Parathyroid adenoma (tissue), 2 donors: ENCODE measurements around the gene MANBA.
"Not testable (repeated sequence)": the region's sequence is repeated elsewhere in the genome, so short reads cannot be mapped to it uniquely, and the experiment has no call there.

Experiments
- H2AFZ ChIP-seq: fragments of 300-600 bp; sonication (generic); one replicate; pipeline ENCODE4 v1.7.0; 2017; ENCODE audit warnings: antibody characterized with exemption, mild to moderate bottlenecking
- H3K27ac ChIP-seq: fragments of 300-600 bp; sonication (generic); one replicate; pipeline ENCODE4 v1.7.0; 2017
- H3K27me3 ChIP-seq: fragments of 300-600 bp; sonication (generic); one replicate; pipeline ENCODE4 v1.7.0; 2017; ENCODE audit warnings: low read length; ENCODE audit not compliant: control insufficient read depth, insufficient read depth
- H3K36me3 ChIP-seq: fragments of 300-600 bp; sonication (generic); one replicate; pipeline ENCODE4 v1.7.0; 2017; ENCODE audit warnings: low read length; ENCODE audit not compliant: control insufficient read depth, insufficient read depth
- H3K4me1 ChIP-seq: fragments of 300-600 bp; sonication (generic); one replicate; pipeline ENCODE4 v1.7.0; 2017; ENCODE audit warnings: control low read depth
- H3K4me2 ChIP-seq: fragments of 300-600 bp; sonication (generic); one replicate; pipeline ENCODE4 v1.7.0; 2017; ENCODE audit warnings: low read length
- H3K4me3 ChIP-seq: fragments of 300-600 bp; sonication (generic); one replicate; pipeline ENCODE4 v1.7.0; 2017; ENCODE audit warnings: low read depth, low read length
- H3K79me2 ChIP-seq: fragments of 300-600 bp; sonication (generic); one replicate; pipeline ENCODE4 v1.7.0; 2017; ENCODE audit warnings: control low read depth
- H3K9ac ChIP-seq: fragments of 300-600 bp; sonication (generic); one replicate; pipeline ENCODE4 v1.7.0; 2017; ENCODE audit warnings: mild to moderate bottlenecking
- H3K9me3 ChIP-seq: fragments of 300-600 bp; sonication (generic); one replicate; pipeline ENCODE4 v1.7.0; 2017; ENCODE audit warnings: low read length; ENCODE audit not compliant: control insufficient read depth
- CTCF ChIP-seq: fragments of 300-600 bp; sonication (generic); IDR thresholded peaks from one replicate; pipeline ENCODE4 v1.7.0; 2017; ENCODE audit warnings: antibody characterized with exemption, mild to moderate bottlenecking
- donor health status: primary hyperparathyroidism.

The MANBA gene

GRCh38 chr4:102717448-102718092 lies 43.2 kb downstream of the MANBA start:
- Histone ChIP-seq H3K27me3 (no peaks in the 10 kb centered on the region), H3K4me3 (no peak overlapping the region), H3K27ac (no peak overlapping the region), H3K9me3 (no peaks in the 10 kb centered on the region), H3K79me2 (no peaks in the 10 kb centered on the region), H3K4me2 (no peak overlapping the region), H3K4me1 (no peaks in the 10 kb centered on the region), H3K9ac (no peak overlapping the region), H2AFZ (no peak overlapping the region), H3K36me3 (no peaks in the 10 kb centered on the region)
- no peak for TF ChIP-seq CTCF

DNA sequence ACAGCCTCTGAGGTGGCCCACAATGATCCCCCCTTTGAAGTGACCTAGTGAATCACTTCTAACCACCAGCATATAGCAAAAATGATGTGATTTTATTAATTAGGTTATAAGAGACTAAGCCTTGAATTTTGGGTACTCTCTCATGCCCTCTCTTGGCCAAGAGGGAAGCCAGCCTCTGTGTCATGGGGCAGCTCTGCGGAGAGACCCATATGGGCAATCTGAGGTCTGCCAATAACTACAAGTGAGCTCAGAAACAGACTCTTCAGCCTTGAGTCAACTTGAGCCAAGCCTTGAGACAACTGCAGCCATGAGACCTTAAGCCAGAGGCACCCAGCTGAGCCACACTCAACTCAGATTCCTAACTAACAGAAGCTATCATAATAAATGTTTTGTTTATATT lies 45.7 kb downstream of the MANBA start:
- no peak for TF ChIP-seq CTCF
- no peaks in the 10 kb centered on the region for H3K79me2 ChIP-seq
- H3K4me3 ChIP-seq = no peak overlapping the region

DNA sequence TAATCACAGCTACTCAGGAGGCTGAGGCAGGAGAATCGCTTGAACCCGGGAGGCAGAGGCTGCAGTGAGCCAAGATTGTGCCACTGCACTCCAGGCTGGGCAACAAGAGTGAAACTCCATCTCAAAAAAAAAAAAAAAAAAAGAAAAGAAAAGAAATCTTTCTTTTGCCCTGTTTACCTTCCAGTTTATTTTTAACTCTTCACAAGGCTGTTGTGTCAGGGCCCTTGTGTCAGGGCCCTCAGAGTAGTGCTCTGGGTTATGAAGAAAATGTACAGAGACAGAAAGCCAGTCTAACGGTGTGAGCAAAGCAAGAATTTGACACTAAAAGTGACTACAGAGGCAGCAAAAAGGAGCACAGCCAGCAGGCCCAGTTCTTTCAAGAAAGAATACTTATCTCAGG lies 47.0 kb downstream of the MANBA start:
- not testable (repeated sequence) for H3K36me3 ChIP-seq, H3K4me3 ChIP-seq, H3K4me2 ChIP-seq, H3K79me2 ChIP-seq, H3K9me3 ChIP-seq, H3K27me3 ChIP-seq, H3K9ac ChIP-seq, H2AFZ ChIP-seq, H3K4me1 ChIP-seq, H3K27ac ChIP-seq

More for the DNA sequence above, 45.7 kb downstream of the MANBA start:
- H3K27ac ChIP-seq = no peak overlapping the region
- no peaks in the 10 kb centered on the region for H3K4me1 ChIP-seq
- no peaks in the 10 kb centered on the region for H3K36me3 ChIP-seq
- no peak overlapping the region for H3K4me2 ChIP-seq
- H3K9me3 ChIP-seq = no peaks in the 10 kb centered on the region
- H2AFZ ChIP-seq = no peak overlapping the region
- H3K27me3 ChIP-seq = no peaks in the 10 kb centered on the region
- H3K9ac ChIP-seq = no peak overlapping the region

GRCh38 chr4:102713096-102713495 lies 47.7 kb downstream of the MANBA start:
- Histone ChIP-seq H2AFZ (no peak overlapping the region), H3K4me2 (no peak overlapping the region), H3K4me3 (no peak overlapping the region), H3K9me3 (no peaks in the 10 kb centered on the region), H3K4me1 (no peaks in the 10 kb centered on the region), H3K79me2 (no peaks in the 10 kb centered on the region), H3K36me3 (no peaks in the 10 kb centered on the region), H3K27ac (no peak overlapping the region), H3K9ac (no peak overlapping the region), H3K27me3 (no peaks in the 10 kb centered on the region)
- no peak for TF ChIP-seq CTCF

- H3K36me3 ChIP-seq = no peaks in the 10 kb centered on the region
- H3K4me3 ChIP-seq = no peak overlapping the region
- no peaks in the 10 kb centered on the region for H3K27me3 ChIP-seq
- no peaks in the 10 kb centered on the region for H3K4me1 ChIP-seq
- H3K9me3 ChIP-seq = no peaks in the 10 kb centered on the region
- no peak overlapping the region for H3K27ac ChIP-seq
- TF ChIP-seq CTCF = no peak
- no peak overlapping the region for H3K9ac ChIP-seq
- no peak overlapping the region for H2AFZ ChIP-seq
- no peak overlapping the region for H3K4me2 ChIP-seq
- peaks cover under 1% of the 10 kb centered on the region for H3K79me2 ChIP-seq
These were observed 49.8 kb downstream of the MANBA start for GRCh38 chr4:102710986-102711385.

- H3K4me2 ChIP-seq, H3K79me2 ChIP-seq, H3K9me3 ChIP-seq, H2AFZ ChIP-seq, H3K4me1 ChIP-seq, H3K9ac ChIP-seq, H3K27ac ChIP-seq, H3K27me3 ChIP-seq, H3K36me3 ChIP-seq, H3K4me3 ChIP-seq: not testable (repeated sequence)
These were observed 51.7 kb downstream of the MANBA start for GRCh38 chr4:102709060-102709459.
